IMR-90 (cell line): ENCODE data around the gene SLC22A4.

Experiments
- BHLHE40 ChIP-seq: fragments of 150-350 bp; IDR thresholded peaks from 2 replicates; pipeline ENCODE4 v1.6.1; 2016; ENCODE audit warnings: mild to moderate bottlenecking, low read depth, low read length
- CEBPB ChIP-seq: IDR thresholded peaks from 2 replicates; pipeline ENCODE4 v1.6.1; 2012; ENCODE audit warnings: low read depth, low read length, improper control_type of control experiment
- CTCF ChIP-seq: conservative IDR thresholded peaks from 2 replicates; pipeline ENCODE4 v1.5.1; 2012; ENCODE audit warnings: mild to moderate bottlenecking, low read depth, low read length, improper control_type of control experiment
- MAZ ChIP-seq: IDR thresholded peaks from 2 replicates; pipeline ENCODE4 v1.6.1; 2012; ENCODE audit warnings: low read depth, mild to moderate bottlenecking, low read length, improper control_type of control experiment, moderate library complexity, borderline replicate concordance
- MXI1 ChIP-seq: IDR thresholded peaks from 2 replicates; pipeline ENCODE4 v1.6.1; 2012; ENCODE audit warnings: low read depth, mild to moderate bottlenecking, low read length, moderate library complexity, borderline replicate concordance
- NFE2L2 ChIP-seq: fragments of 150-350 bp; IDR thresholded peaks from 2 replicates; pipeline ENCODE4 v1.6.1; 2016; ENCODE audit warnings: low read depth, mild to moderate bottlenecking, low read length
- POLR2A ChIP-seq: IDR thresholded peaks from 2 replicates; pipeline ENCODE4 v1.6.1; 2012; ENCODE audit warnings: mild to moderate bottlenecking, low read depth, low read length
- RAD21 ChIP-seq: IDR thresholded peaks from 2 replicates; pipeline ENCODE4 v1.6.1; 2012; ENCODE audit warnings: low read length, improper control_type of control experiment
- RCOR1 ChIP-seq: IDR thresholded peaks from 2 replicates; pipeline ENCODE4 v1.6.1; 2012; ENCODE audit warnings: mild to moderate bottlenecking, low read length, improper control_type of control experiment; ENCODE audit not compliant: insufficient replicate concordance
- RFX5 ChIP-seq: IDR thresholded peaks from 2 replicates; pipeline ENCODE4 v1.8.0; 2012; ENCODE audit warnings: low read depth, mild to moderate bottlenecking, low read length, moderate library complexity
- SMC3 ChIP-seq: fragments of 150-350 bp; IDR thresholded peaks from 2 replicates; pipeline ENCODE4 v1.6.1; 2016; ENCODE audit warnings: low read depth, mild to moderate bottlenecking, antibody characterized with exemption, low read length, moderate library complexity
- TF ChIP-seq, protein P1 (sequence below): fragments of 150-350 bp; IDR thresholded peaks from 2 replicates; pipeline ENCODE4 v1.6.1; 2017; ENCODE audit warnings: mild to moderate bottlenecking, antibody characterized with exemption, low read length, low read depth
- TF ChIP-seq, protein P2 (sequence below): fragments of 150-350 bp; IDR thresholded peaks from 2 replicates; pipeline ENCODE4 v1.6.1; 2016; ENCODE audit warnings: low read depth, mild to moderate bottlenecking, low read length, moderate library complexity, borderline replicate concordance

DNA sequence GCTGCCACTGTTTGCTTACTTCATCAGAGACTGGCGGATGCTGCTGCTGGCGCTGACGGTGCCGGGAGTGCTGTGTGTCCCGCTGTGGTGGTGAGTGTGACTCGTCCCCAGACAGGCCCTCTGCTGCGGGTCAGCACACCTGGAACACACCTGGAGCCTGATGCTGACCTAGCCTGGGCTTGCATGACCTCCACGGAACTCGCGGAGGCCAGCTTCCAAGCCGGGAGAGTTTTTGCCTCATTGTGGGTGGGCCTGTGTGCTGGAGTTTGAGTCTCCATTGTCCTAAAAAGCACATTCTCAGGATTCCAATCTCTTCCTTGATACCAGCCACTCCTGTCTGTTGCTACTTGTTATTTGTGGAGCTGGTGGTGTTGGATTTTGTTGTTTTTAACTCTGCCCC is 28.1 kb downstream of the SLC22A4 start:
- TF ChIP-seq CTCF (no peak), POLR2A (no peak), NFE2L2 (no peak), MAZ (no peak), CEBPB (no peak), RCOR1 (no peak), BHLHE40 (no peak), RAD21 (no peak), RFX5 (no peak), SMC3 (no peak), MXI1 (no peak)
- TF ChIP-seq, protein P1, sequence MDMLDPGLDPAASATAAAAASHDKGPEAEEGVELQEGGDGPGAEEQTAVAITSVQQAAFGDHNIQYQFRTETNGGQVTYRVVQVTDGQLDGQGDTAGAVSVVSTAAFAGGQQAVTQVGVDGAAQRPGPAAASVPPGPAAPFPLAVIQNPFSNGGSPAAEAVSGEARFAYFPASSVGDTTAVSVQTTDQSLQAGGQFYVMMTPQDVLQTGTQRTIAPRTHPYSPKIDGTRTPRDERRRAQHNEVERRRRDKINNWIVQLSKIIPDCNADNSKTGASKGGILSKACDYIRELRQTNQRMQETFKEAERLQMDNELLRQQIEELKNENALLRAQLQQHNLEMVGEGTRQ: no peak
- TF ChIP-seq, protein P2, sequence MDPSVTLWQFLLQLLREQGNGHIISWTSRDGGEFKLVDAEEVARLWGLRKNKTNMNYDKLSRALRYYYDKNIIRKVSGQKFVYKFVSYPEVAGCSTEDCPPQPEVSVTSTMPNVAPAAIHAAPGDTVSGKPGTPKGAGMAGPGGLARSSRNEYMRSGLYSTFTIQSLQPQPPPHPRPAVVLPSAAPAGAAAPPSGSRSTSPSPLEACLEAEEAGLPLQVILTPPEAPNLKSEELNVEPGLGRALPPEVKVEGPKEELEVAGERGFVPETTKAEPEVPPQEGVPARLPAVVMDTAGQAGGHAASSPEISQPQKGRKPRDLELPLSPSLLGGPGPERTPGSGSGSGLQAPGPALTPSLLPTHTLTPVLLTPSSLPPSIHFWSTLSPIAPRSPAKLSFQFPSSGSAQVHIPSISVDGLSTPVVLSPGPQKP: no peak
